Left lung (tissue), 10 donors: Measurements from ENCODE around the gene CYBA. TPM values are rescaled to one million over a fixed set of nuclear protein-coding genes. Genes with fewer than 3 reads are reported as not detected.

Experiments
- ATAC-seq: fragments of 200-7000 bp; cut with Tn5 transposase; one replicate; pipeline ENCODE4 v1.9.1; 2020; ENCODE audit warnings: moderate library complexity
- DNase-seq, 4 donors: peaks; one replicate each; pipeline ENCODE4 v3.0.0-alpha.2; 2013 to 2020
- H3K27ac ChIP-seq, 2 donors: fragments of 200-600 bp; sonication (generic) in 1 of 2; one replicate each; pipeline versions ENCODE4 v1.5.0 to v1.8.0; 2020 to 2021
- H3K27me3 ChIP-seq, 2 donors: fragments of 200-600 bp; sonication (generic) in 1 of 2; one replicate each; pipeline versions ENCODE4 v1.5.0 to v1.8.0; 2020 to 2021
- H3K36me3 ChIP-seq, 2 donors: fragments of 200-600 bp; sonication (generic) in 1 of 2; one replicate each; pipeline versions ENCODE4 v1.5.0 to v1.8.0; 2020 to 2021
- H3K4me1 ChIP-seq, 2 donors: fragments of 200-600 bp; one replicate each; pipeline ENCODE4 v1.8.0; 2021
- H3K4me3 ChIP-seq, 2 donors: fragments of 200-600 bp; sonication (generic) in 1 of 2; one replicate each; pipeline versions ENCODE4 v1.5.0 to v1.8.0; 2020 to 2021; ENCODE audit warnings: mild to moderate bottlenecking in 1 of 2
- H3K9me3 ChIP-seq, 2 donors: fragments of 200-600 bp; sonication (generic) in 1 of 2; one replicate each; pipeline versions ENCODE4 v1.5.0 to v1.8.0; 2020 to 2021
- CTCF ChIP-seq, 2 donors: fragments of 200-600 bp; sonication (generic) in 1 of 2; IDR thresholded peaks; one replicate each; pipeline versions ENCODE4 v1.5.0 to v1.8.0; 2021; ENCODE audit warnings: antibody characterized with exemption in 2 of 2
- intact Hi-C, 2 donors: fragments of 100-400 bp; cut with DNase I; formaldehyde crosslinking; loops; one replicate each; pipeline versions ENCODE4 v1.11.2 to v1.14.2; 2022
- polyA plus RNA-seq, 6 donors: library from polyadenylated mRNA; unstranded; fragments of 120-200 nt; gene quantifications; one replicate each; pipeline ENCODE4 v1.2.1, GENCODE V29; 2013; ENCODE audit not compliant: insufficient read length in 6 of 6
- total RNA-seq, 2 donors: library from RNA; stranded (reverse); fragmentation: NEBNext Ultra II Directional; extraction: Animal tissue kit (Norgen Biotek cat#: 25700); gene quantifications; one replicate each; pipeline ENCODE4 v1.2.1, GENCODE V29; 2021
- donor health status: DM: no; HTN: yes; CAD: no.
- donor health status: DM: no; HTN: no; CAD: no.

The CYBA gene
- total and polyA plus RNA-seq, 8 donors = 48.8 to 396 (median 77.3) TPM

GRCh38 chr16:88617268-88618031 is 33.4 kb downstream of the CYBA start:
- Histone ChIP-seq H3K4me3 (no peak overlapping the region), H3K27ac (no peak overlapping the region), H3K27me3 (no peaks in the 10 kb centered on the region), H3K4me1 (peaks cover 6 to 22% of the 10 kb centered on the region in 2 donors), H3K36me3 (peaks cover 0 to 77% of the 10 kb centered on the region in 2 donors), H3K9me3 (no peaks in the 10 kb centered on the region)
- no peak for TF ChIP-seq CTCF (IDR thresholded peaks at IDR 0.05)
- ATAC-seq = no peak
- no peak for DNase-seq
- intact Hi-C loops = no loop called here

GRCh38 chr16:88616736-88617135 is 34.1 kb downstream of the CYBA start:
- Histone ChIP-seq H3K36me3 (peaks cover 0 to 76% of the 10 kb centered on the region in 2 donors), H3K27ac (no peak overlapping the region), H3K9me3 (no peaks in the 10 kb centered on the region), H3K27me3 (no peaks in the 10 kb centered on the region), H3K4me3 (no peak overlapping the region), H3K4me1 (peaks cover 6 to 22% of the 10 kb centered on the region in 2 donors)
- TF ChIP-seq CTCF (IDR thresholded peaks at IDR 0.05) = no peak
- DNase-seq = peak in 1 of 4 donors; percentile 61
- peak; percentile 3 for ATAC-seq
- intact Hi-C loops = no loop called here

DNA sequence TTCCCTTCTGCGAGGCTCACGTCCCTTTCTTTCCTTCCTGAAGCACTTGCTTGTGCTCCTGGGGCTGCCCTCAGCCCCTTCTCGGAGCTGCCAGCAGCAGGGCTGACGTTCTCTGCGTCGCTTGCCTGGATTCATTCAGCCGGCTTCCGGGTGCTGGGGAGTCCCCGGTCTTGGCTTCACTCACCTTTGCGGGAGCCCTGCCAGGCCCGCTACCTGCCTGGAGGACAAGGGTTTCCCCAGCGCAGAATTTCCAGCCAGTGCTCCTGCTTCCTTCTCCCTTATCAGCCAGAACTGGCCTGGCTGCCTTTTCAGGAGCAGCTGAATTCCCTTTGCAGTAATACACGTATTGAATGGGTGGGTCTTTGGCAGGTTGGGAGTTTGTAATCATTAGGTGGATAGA is 34.5 kb downstream of the CYBA start:
- H3K4me3 ChIP-seq = no peak overlapping the region
- no peak for TF ChIP-seq CTCF (IDR thresholded peaks at IDR 0.05)
- no peak overlapping the region for H3K27ac ChIP-seq
- DNase-seq (peak; percentile 26 to 92 (median 82)), ATAC-seq (peak; percentile 92)
- no peaks in the 10 kb centered on the region for H3K27me3 ChIP-seq
- intact Hi-C loops = no loop called here
- H3K9me3 ChIP-seq = no peaks in the 10 kb centered on the region
- peaks cover 6 to 22% of the 10 kb centered on the region in 2 donors for H3K4me1 ChIP-seq
- H3K36me3 ChIP-seq = peaks cover 0 to 78% of the 10 kb centered on the region in 2 donors

- H3K36me3 ChIP-seq = peaks cover 0 to 91% of the 10 kb centered on the region in 2 donors
- H3K27me3 ChIP-seq = no peaks in the 10 kb centered on the region
- H3K4me3 ChIP-seq = no peak overlapping the region
- intact Hi-C loops = no loop called here
- no peak for ATAC-seq
- no peaks in the 10 kb centered on the region for H3K9me3 ChIP-seq
- no peak for TF ChIP-seq CTCF (IDR thresholded peaks at IDR 0.05)
- peak in 1 of 4 donors; percentile 65 for DNase-seq
- H3K27ac ChIP-seq = no peak overlapping the region
- H3K4me1 ChIP-seq = peaks cover 6 to 22% of the 10 kb centered on the region in 2 donors
Observed at GRCh38 chr16:88614818-88615580, 35.9 kb downstream of the CYBA start.
